ENCODE measurements around the gene CTNS.
A peak's percentile ranks its signal among the peaks of the same experiment; 100 is the strongest.

Gene CTNS

DNA sequence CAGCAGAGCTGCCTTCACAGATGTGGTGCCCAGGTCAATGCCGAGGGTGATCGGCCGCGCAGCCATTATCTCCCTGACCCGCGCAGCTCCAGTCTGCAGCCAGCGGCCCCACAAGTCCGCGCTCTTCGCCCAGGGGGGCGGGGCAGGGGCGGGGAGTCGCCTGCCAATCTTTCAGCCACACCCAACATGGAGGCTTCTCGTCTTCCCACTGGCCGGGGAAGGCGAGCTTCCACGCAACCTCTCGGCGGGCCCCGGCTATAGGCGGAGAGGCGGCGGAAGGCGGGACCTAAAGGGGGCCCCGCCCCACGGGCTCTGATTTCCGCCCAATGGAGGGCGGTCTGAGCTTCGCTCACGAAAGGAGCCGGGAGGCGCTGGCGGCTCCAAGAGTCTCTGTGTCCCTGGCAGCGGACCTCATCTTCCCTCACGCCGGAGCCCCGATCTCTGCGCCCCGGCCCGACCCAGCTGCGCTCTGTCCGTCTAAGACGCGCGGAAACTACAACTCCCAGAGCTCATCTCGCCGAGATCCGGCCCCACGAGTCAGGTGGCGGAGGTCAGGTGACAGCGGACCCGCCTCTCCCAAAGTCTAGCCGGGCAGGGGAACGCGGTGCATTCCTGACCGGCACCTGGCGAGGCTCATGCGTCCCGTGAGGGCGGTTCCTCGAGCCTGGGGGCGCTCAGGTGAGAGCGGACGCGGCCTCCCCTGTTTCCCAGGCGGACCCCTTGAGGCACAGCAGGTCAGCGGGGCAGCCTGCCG, at the start of gene CTNS, which contains the start of gene SHPK:
TSS of gene CTNS (plus strand) at position 607 of the 754 bp plus-strand sequence. CDS start 3,447 bp downstream, outside the sequence.
TSS of gene SHPK (minus strand) at position 97 of the 754 bp plus-strand sequence. CDS start at position 66, 31 bp downstream.
- DNase-seq (ENCODE audit: low read depth in 2 of 3, low spot score in 1 of 3), result peak; percentile 92 to 93 (median 93)

DNA sequence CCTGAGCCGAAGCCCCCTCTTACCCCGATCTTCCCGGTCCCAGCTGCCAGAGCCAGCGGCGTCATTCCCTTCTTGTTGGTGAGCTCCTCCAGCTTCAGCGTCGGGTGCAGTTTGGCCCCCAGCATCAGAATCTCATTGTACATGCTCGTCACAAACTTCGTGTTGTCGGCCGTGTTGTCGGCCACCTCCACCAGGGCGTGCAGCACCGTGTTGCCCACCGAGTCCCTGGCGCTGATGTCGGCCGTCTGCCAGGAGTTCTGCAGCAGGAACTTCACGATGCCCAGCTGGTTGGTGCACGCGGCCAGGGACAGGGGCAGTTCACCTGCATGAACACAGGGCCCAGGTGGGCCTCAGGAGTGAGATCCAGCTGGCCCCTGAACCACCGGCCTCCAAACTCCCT, 46.8 kb upstream of the CTNS start:
- no peak for DNase-seq (ENCODE audit: low read depth in 2 of 3, low spot score in 1 of 3)

DNA sequence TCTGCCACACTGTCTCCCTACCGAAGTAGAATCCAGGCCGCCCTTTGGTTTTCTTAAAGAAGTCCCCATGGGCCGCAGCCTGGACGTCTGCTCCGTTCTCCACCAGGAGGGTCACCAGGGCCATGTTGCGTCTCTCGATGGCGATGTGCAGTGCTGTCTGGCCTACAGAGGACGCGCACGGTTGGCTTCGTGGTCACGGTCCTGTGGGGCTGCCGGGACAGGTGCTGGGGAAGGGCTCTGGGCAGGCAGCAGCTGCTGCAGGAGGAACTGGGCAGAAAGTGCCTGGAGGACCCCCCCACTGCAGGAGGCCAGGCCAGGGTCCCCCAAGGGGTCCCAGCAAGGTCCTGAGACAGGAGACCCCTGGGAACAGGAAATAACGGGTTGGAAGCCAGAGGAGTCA, 46.3 kb upstream of the CTNS start:
- DNase-seq (ENCODE audit: low read depth in 2 of 3, low spot score in 1 of 3), result no peak

DNA sequence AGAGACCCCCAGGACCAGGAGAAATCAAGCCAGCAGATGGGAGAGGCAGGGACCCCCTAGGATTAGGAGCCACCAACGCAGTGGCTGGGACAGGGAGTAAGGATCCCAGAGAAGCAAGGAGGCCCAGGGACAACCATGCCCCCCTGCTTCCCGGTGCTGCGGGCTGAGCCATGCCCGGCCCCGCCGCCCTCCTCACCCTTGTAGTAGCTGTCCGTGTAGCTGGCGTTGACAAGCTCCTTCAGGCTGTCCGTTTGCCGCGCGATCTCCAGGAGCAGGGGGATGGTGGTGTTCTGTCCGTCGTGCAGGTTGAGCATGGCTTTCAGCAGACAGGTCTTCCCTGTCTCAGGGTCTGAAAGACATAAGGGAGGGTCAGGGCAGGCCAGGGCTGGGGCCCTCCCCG, 45.8 kb upstream of the CTNS start:
- no peak for DNase-seq (ENCODE audit: low read depth in 2 of 3, low spot score in 1 of 3)

DNA sequence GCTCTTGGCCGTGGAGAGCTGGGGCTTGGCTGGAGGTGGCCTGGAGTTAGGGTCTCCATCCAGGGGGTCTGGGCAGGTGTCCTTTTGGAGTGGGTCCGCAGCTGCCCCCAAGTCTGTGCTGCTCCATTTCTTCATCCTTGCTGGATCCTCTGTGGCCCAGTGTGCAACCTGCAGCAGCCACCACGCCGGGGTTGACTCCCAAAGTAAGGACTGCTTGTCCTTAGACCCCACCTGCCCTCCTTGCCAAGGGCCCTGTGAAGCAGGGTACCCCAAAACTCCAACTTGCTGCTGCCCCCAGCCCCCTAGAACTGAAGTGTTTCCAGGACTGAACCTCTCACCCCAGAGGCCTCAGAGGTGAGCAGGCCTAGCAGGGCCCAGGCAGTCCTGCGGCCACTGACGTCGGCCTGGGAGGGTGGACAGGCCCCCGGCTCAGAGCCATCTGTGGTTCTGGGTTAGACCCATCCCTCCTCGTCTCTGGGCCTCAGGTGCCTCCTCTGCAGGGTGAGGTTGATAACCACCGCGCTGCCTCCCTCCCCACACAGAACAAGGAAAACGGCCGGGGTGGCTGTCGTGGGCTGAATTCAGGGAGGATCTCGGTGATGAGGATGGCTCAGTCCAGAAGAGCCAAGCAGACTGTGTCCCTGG, 44.2 kb upstream of the CTNS start:
- DNase-seq (ENCODE audit: low read depth in 2 of 3, low spot score in 1 of 3), result no peak

DNA sequence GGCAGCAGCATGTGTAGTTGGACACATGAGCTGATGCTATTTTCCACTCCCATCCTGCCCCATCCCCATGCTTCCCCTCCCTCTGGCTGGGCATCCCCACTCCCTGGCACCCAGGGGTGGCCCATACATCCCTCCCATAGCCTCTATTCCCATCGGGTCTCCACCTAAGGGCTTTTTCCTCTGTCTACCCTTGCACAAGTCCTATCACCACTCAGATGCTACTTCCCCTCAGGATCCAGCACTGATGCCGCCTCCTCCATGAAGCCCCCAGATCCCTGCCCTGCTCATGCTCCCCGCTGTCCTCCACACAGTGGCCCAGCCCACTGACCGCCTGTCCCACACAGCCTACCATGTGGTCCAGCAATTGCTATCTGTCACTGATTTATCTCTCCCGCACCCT, 43.2 kb upstream of the CTNS start:
- DNase-seq (ENCODE audit: low read depth in 2 of 3, low spot score in 1 of 3), result no peak

DNA sequence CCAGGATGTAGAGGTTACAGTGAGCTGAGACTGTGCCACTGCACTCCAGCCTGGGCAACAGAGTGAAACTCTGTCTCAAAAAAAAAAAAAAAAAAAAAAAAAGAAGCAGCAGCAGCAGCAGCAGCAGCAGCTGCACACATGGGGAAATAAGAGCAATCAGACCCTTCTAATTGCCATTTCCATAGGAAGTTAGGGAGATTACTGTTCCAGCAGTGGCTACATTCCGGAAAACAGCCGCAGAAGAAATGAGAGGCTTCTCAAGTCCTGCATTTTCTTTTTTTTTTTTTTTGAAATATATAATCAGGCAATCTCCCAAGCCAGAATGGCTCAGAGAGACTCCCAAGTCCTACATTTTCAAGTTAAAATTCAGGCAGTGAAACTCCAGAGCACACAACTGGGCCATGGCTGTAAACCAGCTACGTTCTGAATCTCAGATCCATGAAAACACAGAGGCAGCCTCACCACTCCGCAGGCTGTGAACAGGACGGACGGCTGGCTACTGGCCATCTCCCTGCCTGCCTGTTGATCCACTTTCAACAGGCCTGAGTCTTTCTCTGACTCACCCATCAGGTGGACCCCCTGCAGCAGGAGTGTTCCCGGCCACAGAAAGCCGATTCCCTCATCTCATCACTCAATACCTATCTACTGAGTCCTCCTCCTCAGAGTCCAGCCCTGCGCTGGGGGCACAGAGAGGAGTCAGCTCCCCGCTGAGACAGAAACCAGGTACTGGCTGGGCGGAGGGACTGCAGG, 42.3 kb upstream of the CTNS start:
- no peak for DNase-seq (ENCODE audit: low read depth in 2 of 3, low spot score in 1 of 3)

DNA sequence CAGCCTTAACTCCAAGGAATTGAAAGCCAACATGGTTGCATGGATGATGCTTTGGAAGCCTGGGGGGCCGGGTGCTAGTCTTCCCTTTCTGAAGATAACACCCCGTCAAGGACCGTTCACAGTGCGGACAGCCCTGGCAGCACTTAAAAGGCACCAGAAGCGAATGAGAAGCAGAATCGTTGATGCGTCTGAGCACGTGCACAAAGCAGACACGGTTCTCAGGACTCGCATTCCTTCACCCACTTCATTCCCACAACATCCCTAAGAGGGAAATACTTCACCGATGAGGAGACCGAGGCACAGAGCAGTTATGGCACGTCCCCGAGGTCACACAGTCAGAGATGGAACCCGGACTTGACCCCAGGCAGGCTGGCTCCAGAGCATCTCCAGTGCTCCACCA, 41.6 kb upstream of the CTNS start:
- DNase-seq (ENCODE audit: low read depth in 2 of 3, low spot score in 1 of 3), result no peak

DNA sequence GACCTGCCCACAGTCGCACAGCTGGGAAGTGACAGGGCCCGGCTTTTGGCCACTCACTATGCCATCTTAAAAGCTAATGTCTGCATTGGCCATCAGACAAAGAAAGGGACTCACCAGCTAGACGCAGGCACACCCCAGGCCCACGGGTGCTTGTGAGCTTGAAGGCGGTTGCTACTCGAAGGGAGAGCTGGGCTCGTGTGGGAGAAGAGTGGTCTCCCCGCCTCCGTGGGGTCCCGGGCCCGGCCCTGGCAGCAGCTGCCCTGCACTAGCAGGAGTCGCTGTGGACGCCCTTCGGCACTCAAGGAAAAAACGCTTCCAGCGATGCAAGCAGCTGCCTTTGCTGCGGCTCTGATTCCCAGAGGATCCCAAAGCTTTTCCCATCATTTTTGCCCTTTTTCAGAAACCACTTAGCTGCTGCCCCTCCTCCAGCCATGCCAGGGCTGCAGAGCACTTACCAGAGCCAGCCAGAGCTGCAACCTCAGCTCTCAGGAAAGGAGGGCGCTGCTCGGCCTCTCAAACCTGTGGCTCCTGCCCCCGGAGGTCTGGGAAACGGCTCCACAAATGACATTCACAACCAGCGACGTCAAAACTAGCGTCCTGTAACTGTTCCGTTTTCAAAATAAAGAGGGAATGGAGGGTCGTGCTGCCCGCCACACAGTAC, 39.6 kb upstream of the CTNS start:
- DNase-seq (ENCODE audit: low read depth in 2 of 3, low spot score in 1 of 3), result no peak

DNA sequence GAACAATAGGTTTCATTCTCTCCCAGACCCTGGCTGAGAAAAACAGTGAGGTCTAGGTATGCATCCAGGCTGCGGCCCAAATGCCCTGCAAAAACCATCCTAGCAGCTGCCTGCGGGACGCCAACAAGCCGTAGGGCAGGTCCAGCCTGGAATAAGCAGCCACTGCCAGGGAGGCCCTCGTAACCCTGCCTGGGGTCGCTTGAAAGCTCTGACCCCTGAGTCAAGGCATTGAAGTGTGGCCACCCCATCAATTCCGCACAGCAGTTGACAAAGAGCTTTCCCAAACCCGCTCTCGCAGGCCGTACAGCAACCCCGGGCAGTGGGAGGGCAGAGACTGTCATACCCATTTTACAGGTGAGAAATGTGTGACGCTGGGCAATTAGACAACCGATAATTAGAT, 38.5 kb upstream of the CTNS start:
- no peak for DNase-seq (ENCODE audit: low read depth in 2 of 3, low spot score in 1 of 3)

DNA sequence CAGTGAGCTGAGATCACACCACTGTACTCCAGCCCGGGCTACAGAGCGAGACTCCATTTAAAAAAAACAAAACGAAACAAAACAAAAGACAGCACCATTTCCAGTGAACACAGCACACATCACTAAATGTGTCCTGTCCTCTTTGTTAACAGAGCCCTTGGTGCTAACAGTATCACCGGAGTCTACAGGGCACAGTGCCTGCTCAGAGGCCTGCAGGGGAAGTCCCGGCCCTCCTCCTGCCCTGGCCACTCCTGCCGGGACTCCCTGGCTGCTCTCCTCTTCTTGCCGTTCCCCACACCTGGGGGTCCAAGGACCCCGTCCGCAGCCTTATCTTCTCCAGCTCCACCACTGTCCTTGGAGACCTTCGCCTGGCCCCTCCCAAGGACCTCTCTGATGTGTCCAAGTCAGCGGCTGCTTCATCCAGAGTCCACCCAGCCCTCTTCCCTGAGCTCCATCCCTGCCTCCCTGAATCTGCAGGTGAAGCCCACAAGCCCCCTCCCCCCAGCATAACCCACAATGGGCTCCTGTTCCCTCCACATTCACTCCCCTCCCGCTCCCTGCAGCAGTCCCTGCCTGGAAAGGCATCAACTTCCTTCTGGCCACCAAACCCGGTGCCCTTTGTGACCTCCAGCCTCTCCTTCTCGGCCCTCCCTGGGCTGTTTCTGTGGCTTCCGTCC, 35.9 kb upstream of the CTNS start:
- no peak for DNase-seq (ENCODE audit: low read depth in 2 of 3, low spot score in 1 of 3)

DNA sequence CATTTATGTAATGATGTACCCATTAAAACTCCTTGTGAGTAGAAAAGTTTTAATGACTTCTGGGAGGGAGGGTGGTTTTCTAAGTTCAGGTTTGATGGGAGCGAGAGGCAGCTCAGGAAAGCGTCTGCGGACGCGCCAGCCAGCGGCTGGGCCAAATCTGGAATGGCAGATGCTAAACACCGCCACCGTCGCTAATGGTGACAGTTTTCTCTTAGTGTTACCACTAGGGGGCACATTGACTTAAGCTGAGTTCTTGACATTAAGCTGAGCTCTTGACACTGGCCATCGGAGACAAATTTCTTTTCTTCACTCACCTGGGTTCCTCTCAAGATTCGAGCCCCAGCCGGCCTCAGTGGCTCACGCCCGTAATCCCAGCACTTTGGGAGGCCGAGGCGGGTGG, 34.1 kb upstream of the CTNS start:
- DNase-seq (ENCODE audit: low read depth in 2 of 3, low spot score in 1 of 3), result peak; percentile 2 to 21 (median 6)

DNA sequence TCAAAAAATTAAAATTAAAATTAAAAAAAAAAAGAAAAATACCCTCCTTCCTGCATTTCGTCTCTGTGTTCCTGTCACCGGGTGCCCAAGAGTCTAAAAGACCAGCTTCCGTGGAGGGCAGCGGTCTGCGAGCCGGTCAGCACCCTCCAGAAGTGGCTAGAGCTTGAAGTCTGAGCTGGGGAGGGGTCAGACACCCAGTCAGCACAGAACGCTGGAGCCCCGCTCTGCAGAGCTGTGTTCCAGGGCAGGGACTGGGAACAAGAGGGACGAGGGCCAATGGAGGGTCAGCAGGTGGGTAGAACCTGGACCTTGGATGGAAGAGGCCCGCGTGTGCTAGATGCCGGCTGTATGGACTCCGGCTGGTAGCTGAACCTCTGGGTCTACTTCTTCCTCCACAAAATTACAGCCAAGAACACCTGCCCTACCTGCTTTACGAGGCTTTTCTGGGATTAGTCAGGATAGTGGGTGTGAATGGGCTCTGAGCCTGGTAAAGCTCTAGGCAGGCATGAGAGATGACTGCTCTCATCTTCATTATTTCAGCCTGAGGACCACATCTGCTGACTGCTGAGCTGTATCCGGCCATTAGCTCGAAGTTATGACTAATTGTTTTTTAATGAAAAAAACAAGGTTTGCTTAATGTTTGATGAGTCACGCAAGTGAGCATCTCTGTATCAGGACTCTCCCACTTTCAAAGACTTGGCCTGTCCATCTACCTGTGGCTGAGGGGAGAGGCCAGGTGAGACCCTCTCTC, 33.3 kb upstream of the CTNS start:
- DNase-seq (ENCODE audit: low read depth in 2 of 3, low spot score in 1 of 3), result no peak

DNA sequence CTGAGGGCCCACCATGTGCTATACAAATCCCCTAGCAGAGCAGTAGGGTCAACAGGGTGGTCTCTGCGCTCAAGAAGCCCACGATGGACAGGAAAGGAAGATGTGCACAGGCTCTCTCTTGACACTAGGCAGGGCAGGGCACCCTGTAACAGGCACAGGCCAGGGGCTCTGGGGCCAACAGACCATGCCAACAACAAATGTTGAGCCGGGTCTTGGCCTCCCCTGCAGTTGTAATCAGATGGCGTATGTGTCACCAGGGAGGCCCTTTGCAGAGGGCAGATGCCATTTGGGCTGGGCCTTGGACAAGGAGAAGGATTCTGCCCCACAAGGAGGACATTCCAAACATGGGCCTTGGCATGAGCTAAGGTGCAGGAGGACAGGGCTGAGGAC, 32.7 kb upstream of the CTNS start:
- no peak for DNase-seq (ENCODE audit: low read depth in 2 of 3, low spot score in 1 of 3)

DNA sequence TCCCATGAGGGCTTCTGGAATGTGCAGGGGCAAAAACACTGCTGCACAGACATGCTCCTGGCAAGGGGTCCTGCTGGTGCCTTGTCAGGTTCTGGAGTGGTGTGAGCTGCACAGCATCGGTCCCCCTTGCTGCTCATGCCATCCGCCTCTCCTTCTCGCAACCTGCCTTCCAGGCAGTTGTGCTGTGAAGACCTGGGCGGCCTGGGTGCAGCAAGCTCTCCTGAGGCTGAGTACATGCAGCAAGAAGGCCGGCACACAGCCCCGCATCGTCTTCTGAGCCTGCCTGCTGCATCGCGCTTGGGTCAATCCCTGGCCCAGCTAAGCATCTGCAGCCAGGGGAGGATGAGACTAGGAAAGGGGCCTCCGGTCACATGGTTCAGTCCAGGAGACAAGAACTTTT, 26.9 kb upstream of the CTNS start:
- no peak for DNase-seq (ENCODE audit: low read depth in 2 of 3, low spot score in 1 of 3)

DNA sequence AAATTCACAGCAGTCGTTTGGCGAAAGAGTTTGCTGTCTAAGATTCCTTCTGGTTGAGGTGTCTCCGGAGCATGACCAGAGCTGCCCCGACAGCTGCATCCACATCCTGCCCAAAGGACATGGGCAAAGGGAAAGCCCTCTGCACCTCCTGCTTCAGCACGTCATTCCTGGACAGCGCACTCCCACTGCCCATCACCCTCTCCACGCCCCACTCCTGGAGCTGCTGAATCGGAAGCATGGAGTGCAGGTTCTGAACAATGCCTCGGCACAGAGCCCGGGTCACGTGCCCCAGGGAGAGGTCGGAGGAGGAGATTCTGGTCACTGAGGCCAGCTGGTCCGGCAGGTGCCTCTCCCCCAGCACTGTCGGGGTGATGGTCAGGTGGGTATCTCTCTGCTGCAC, 26.0 kb upstream of the CTNS start:
- DNase-seq (ENCODE audit: low read depth in 2 of 3, low spot score in 1 of 3), result no peak

DNA sequence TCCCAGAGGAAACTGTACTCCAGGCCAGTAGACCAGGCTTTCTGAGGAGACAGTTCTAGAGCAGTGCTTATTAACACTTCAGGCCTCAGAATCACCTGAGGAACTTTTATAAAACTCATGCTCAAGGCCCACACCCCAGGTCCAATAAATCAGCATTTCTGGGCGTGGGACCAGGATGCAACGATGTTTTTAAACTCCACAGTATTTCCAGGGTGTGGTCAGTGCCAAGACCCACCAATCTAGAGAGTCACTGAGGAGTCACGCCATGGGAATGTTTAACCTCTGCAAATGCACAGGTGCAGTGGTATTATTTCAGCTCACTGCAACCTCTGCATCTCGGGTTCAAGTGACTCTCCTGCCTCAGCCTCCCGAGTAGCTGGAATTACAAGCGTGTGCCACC, 23.4 kb upstream of the CTNS start:
- no peak for DNase-seq (ENCODE audit: low read depth in 2 of 3, low spot score in 1 of 3)

DNA sequence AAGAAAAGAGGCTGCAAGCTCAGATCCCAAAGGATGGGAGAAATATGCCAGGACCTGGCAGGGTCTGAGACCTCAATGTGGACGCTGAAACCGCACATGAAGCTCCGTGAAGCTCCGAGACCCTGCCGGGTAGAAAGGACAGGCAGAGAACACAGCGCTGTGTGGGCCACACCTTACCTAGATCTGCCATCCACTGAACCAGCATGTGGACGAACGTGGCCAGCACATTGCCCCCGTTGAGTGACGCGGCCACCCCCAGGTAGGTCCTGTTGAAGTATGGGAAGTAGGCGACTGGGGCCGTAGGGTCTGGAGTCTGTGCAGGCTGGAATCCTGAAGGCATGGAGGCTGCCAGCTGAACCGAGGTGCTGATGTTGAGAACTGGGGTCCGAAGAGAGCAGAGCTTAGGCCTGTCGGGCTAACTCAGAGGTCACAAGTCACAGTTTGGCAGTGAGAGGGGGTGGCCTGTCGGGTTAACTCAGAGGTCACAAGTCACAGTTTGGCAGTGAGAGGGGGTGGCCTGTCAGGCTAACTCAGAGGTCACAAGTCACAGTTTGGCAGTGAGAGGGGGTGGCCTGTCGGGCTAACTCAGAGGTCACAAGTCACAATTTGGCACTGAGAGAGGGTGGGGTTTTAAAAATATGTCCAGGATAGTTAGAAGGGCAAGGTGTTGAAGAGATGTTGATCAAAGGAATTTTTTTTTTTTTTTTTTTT, 21.2 kb upstream of the CTNS start:
- DNase-seq (ENCODE audit: low read depth in 2 of 3, low spot score in 1 of 3), result no peak

DNA sequence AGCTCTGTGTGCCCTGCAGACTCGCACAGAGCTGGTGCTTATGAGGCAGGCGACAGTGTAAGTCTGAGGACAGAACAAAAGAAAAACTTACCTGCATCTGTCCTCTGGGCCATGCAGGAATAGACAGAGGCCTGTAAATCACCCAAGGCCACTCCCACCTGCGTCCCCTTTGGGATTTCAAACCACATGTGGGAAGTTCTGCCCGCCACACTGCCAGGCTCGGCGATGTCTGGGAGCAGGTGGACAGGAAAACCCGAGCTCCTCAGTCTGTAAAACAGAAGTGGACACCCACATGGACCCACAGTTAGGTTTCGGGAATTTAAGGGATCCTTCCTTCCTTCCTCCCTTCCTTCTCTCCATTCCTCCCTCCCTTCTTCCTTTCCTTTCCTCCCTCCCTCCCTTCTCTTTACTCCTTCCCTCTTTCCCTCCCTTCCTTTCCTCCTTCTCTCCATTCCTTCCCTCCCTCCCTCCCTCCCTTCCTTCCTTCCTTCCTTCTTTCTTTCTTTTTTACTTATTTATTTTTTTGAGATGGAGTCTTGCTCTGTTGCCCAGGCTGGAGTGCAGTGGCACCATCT, 15.3 kb upstream of the CTNS start:
- no peak for DNase-seq (ENCODE audit: low read depth in 2 of 3, low spot score in 1 of 3)
